GM18870 (cell line): ENCODE data around the gene GUCY2D.
"Not testable (repeated sequence)": the region's sequence is repeated elsewhere in the genome, so short reads cannot be mapped to it uniquely, and the experiment has no call there.

Experiments
- ATAC-seq: cut with Tn5 transposase; IDR thresholded peaks from one replicate; pipeline ENCODE4 v1.9.1; 2021; ENCODE audit warnings: moderate library complexity; ENCODE audit not compliant: unreplicated experiment

The GUCY2D gene

DNA sequence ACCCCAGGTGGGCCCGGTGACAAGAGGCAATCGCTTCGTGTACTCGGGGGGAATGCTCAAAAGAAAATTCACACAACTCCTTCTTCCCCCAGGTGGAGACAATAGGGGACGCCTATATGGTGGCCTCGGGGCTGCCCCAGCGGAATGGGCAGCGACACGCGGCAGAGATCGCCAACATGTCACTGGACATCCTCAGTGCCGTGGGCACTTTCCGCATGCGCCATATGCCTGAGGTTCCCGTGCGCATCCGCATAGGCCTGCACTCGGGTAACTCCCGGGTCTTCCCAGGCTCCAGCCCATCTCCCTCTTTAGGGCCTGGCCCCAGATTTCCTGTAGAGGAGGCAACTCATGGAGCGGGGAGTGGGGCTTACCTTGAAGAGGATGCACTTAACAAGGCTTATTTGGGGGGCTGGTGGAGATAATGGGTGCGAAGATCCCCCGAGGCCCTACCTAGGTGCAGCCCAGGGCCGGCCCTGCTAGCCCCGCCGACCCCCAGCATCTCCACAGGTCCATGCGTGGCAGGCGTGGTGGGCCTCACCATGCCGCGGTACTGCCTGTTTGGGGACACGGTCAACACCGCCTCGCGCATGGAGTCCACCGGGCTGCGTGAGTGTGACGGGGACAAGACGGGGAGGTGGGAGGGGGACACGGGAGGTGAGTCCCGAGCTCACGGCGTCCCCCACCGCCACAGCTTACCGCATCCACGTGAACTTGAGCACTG lies 13.0 kb downstream of the GUCY2D start:
- no peak for ATAC-seq

DNA sequence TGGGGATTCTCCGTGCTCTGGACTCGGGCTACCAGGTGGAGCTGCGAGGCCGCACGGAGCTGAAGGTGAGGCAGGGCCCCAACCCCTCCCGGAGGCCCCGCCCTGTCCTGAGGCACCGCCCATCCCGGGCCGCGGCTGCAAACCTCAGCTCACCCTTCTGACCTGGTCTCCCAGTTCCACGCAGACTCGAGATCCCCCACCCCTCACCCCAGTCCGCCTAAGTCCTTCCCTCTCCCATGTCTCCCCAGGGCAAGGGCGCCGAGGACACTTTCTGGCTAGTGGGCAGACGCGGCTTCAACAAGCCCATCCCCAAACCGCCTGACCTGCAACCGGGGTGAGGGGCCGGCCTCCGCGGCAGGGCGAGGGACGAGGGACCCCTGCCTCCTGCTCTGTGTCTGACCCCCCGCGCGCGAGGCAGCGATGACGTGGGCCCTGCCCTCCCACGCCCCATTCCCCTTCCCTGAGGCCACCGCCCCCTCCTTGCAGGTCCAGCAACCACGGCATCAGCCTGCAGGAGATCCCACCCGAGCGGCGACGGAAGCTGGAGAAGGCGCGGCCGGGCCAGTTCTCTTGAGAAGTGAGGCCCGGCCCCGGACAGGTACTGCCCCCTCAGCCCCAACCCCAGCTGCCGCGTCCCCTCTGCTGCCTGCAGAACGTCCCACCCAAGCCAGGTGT lies 13.7 kb downstream of the GUCY2D start:
- ATAC-seq = no peak

- no peak for ATAC-seq
Observed at GRCh38 chr17:8016632-8017424, 14.4 kb downstream of the GUCY2D start.

DNA sequence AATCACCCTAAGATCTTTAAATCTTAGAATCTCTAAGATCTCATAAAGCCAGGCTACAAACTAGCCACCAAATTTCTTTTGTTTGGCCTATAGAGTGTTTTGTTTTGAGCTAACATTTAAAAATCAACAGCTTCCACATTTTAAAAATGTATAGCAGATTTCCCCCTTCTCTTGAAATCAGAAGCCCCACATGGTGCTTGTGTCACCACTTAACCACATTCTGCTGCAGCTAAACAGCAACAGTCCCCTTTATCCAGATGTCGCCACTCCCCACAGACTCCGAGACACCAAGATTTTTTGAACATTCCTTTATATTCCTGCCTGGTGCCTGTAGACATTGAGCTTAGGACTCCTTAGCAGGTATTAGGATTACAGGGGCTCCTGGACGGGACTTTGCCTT lies 16.0 kb downstream of the GUCY2D start:
- ATAC-seq = no peak

DNA sequence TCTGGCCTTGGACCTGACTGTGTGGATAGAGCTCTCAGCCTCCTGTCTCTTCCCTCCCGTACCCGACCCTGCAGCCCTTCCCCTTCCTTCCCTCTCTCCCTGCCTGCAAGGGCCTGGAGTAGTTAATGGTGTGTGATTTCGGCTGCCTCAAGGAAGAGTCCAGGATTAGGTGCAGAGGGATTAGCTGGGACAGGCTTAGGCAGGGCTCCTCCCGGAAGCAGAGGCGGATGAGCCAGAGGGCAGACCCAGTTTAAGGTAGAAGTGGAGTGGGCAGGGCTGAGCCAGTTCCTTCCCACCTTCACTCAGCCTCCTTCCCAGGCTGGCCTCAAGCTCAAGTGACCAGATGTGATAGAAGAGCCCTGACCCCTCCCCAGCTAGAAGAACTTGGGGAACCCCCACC lies 16.8 kb downstream of the GUCY2D start:
- ATAC-seq = no peak

DNA sequence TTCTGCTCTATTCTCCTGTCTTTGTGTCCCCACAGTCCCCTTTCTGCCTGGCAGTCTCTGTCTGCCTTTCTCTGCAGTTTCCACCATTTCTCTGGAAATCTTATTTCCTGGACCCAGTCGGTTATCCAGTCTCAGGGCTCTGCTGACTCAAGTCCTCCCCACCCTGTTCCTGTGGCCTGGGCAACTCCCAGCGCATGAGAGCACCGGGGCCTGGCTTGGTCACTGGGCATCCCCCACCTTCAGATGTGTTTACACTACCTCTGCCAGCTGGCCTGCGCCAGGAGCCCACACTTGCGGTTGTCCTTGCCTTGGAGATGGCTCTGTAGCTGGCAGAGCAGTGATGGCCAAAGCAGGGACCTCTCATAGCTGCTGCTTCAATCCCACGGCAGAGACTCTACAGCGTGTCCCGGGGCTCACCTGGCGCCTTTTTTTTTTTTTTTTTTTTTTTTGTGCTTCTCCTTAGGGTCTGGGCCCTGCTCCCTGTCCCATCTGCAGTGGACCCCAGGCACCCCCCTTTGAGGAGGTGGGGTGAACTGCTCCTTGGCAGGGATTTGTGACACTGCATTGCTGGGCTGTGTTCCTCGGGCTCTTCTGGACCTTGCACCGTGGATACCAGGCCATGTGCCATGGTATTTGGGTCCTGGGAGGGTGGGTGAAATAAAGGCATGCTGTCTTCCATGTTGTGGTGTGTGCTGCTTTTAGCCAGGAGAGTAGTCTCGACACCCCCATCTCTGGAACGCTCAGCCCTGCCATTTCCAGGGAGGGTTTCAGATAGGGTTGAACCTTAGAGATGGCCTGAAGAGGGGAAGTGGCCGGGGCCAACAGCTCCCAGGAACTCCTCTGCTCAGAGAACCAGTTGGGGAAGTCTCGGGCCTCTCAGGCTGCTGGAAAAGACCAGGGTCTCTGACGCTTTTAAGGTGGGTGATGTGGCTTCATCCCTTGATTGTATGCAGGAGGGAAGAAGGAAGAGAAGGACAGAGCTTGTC lies 17.5 kb downstream of the GUCY2D start:
- no peak for ATAC-seq

DNA sequence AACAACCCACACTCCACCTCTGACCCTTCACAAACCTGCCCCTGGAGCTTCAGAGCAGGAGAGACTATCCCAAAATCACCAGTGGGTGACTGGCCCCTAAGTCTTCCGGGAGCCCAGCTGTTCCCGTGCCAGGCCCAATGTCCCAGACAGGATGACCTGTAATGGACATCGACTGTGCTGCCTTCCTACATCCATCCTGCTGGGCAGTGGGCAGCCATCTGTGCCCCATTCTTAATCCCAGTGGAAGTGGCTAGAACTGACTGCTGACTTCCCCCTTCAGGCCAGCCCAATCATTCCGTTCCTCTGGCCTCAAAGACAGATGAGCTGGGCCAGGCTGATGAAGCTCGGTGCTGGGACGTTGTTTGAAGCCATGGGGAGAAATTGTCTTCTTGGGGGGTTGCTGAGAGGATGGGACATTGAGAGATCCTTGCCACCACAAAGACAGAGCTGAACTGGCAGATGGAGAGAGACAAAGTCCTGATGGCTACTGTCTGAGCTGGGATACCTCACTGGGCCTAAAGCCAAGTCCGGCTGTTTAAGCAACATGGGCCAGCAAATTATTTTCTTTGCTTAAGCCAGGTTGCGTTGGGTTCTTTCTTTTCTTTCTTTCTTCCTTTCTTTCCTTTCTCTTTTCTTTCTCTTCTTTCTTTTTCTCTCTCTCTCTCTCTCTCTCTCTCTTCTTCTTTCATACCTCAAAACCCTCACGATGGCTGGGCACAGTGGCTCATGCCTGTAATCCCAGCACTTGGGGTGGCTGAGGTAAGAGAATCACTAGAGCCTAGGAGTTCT lies 18.6 kb downstream of the GUCY2D start:
- ATAC-seq = no peak

- no peak for ATAC-seq
Observed at GRCh38 chr17:8021565-8022359, 19.3 kb downstream of the GUCY2D start.

- ATAC-seq = no peak
Observed at GRCh38 chr17:8022360-8023003, 20.1 kb downstream of the GUCY2D start.

DNA sequence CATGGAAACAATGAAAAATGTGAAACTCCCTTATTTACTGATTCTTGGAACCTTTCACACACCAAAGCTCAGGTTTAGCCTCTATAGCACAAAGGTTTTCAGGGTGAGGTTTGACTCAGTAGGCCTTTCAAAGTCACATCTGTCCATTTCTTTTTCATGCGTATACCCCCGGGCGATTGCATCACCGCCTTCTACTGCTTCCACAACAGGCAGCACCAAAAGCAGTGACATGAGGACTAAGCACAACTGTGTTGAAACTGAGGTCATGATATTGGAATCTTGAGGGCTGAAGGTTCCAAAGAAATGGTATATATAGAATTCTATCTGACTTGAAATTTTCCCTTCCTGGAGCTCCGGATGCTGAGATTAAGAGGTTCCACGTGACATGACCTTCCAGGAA lies 21.7 kb downstream of the GUCY2D start:
- ATAC-seq = not testable (repeated sequence)

- ATAC-seq = no peak
Observed at GRCh38 chr17:8025176-8025911, 22.9 kb downstream of the GUCY2D start.

DNA sequence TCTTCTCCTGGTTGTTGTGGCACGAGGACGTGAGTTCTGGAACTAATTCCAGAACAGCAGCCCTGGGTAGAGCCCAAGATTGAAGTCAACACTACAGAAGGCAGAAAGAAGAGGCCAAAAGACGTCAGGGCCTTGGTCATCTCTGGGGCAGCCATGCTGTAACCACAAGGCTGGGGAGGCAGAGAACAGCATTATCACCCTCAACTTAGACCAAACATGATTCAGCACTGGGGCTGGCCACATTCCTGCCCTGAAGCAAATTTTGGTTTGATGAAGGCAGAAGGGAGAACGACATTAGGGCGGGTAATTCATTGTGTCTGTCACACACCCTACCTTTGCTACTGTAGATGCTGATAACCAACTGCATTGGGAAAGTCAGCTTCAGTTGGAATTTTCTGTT lies 26.7 kb downstream of the GUCY2D start:
- no peak for ATAC-seq

DNA sequence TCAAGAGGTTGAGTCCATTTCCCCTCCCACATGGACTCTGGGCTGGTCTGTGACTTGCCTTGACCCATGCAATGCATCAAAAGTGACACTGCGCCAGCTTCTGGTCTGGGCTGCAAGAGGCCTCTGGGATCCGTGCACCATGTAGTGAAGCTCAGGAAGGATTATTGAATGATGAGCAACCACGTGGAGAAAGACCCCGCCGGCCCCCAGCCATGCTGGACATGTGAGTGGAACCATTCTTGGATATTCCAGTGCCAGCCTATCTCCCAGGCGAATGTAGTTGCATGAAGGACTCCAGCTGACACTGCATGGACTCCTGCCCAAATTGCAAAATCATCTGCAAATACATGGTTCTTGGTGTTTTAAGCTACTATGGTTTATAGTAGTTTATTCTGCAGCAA lies 28.8 kb downstream of the GUCY2D start:
- ATAC-seq = no peak

GRCh38 chr17:8031950-8032349 lies 29.5 kb downstream of the GUCY2D start:
- no peak for ATAC-seq

DNA sequence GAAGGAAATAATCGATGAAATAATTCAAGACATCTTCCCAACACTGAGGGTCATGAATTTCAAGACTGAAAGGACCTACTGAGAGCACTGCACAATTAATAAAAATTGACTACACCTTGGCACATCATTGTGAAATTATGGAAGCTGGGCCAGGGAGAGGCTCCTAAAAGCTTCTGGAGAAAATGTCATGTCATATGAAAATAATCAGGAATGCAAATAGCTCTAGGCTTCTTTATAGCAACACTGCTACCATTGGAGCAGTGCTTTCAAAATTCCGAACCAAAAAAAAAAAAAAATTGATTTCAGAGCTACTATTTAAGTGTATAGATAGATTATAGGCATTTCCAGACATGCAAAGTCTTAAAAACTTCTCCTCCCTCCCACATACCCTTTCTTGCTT lies 30.0 kb downstream of the GUCY2D start:
- ATAC-seq = no peak

GRCh38 chr17:8038954-8039610 lies 36.7 kb downstream of the GUCY2D start, which contains the start of gene ALOX15B:
Gene ALOX15B, plus strand, starts transcription at chr17:8039059. Its CDS starts 97 bp downstream, at chr17:8039156.
- ATAC-seq = no peak

- ATAC-seq = no peak
Observed at GRCh38 chr17:8039611-8040168, 37.3 kb downstream of the GUCY2D start.
